GM18873 (cell line): Measurements from ENCODE around the gene RALGAPA2.

Source experiments
- ATAC-seq: cut with Tn5 transposase; IDR thresholded peaks from one replicate; pipeline ENCODE4 v1.9.1; 2021; ENCODE audit warnings: mild to moderate bottlenecking, moderate library complexity, moderate number of reproducible peaks; ENCODE audit not compliant: unreplicated experiment, low FRiP score

Gene RALGAPA2

GRCh38 chr20:20712474-20713243 lies at the start of gene RALGAPA2:
RALGAPA2 (minus strand) TSS chr20:20712644; CDS start chr20:20712480, 164 bp downstream.
- peak; percentile 96 for ATAC-seq

GRCh38 chr20:20761301-20761700 lies 48.9 kb upstream of the RALGAPA2 start:
- ATAC-seq = no peak

DNA sequence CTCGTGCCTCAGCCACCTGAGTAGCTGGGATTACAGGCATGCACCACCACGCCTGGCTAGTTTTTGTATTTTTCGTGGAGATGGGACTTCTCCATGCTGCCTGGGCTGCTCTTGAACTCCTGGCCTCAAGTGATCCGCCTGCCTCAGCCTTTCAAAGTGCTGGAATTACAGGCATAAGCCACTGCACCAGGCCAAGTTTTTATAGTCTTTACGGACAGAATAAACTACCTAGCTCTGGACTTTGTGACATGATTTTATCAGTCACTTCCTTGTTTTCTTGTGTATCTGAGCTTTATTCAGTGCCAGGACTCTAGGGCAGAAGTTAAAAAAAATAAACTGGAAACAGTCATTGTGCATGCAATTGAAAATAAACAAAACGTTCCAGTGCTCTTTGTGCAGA lies 46.7 kb upstream of the RALGAPA2 start:
- ATAC-seq = no peak

DNA sequence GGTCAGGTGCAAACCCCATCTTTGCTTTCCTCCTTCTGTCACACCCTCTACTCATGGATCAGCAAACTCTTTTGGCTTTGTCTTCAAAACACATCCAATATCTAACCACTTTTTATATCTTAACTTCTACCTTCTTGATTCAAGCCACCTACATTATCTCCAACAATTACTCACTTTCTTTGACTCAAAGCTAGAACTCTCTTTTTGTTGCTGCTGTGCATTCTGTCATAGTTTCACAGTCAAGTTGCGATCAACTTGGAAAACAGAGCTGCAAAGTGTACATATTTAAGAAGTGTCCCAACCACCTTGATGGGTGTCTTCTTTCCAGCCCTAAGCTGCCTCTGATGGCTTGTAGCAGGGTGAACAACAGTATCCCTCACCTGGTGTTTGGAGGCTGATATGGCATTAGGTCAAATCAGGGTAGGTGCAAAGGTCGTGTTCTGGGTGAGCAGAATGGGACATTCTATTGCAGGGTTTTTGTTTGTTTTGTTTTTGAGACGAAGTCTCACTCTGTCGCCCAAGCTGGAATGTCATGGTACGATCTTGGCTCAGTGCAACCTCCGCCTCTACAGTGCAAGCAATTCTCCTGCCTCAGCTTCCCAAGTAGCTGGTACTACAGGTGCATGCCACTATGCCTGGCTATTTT lies 43.4 kb upstream of the RALGAPA2 start:
- no peak for ATAC-seq

DNA sequence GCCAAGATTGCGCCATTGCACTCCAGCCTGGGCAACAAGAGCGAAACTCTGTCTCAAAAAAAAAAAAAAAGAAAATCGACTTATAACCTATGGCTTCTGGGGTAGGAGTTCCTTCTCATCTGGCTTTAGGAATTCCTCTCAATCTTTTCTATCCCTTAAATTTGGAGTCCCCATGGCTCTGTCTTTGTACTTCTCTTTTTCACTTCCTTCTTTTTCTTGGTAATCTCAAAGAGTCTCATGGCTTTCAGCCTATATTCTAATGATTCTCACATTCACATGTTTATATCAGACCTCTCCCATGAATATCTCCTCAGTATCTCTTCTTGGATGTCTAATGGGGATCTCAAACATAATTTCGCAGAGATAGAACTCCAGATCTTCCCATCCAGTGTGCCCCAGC lies 42.8 kb upstream of the RALGAPA2 start:
- no peak for ATAC-seq

GRCh38 chr20:20754714-20755113 lies 42.3 kb upstream of the RALGAPA2 start:
- ATAC-seq = no peak

GRCh38 chr20:20752712-20753111 lies 40.3 kb upstream of the RALGAPA2 start:
- no peak for ATAC-seq

DNA sequence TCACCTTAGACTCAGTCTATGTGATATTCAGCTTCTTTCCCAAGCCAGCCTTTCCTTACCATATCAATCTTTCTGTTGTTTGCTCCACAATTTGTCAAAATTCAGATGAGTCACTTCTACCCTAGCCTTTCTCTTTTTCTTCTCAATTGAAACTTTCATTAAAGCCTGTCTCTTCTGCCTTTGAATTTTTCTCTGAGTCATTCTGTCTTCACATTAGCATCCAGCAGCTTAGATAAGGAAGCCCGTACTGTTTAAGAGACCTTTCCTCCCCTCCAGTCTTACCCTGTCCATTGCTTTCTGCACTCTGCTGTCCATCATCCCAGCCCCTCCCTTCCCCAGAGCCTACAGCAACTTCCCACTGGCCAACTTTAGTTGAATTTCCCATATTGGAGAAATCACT lies 34.9 kb upstream of the RALGAPA2 start:
- ATAC-seq = no peak

- ATAC-seq = no peak
Observed at GRCh38 chr20:20744170-20744725, 31.8 kb upstream of the RALGAPA2 start.

GRCh38 chr20:20743511-20744169 lies 31.2 kb upstream of the RALGAPA2 start:
- no peak for ATAC-seq

GRCh38 chr20:20741087-20742045 lies 28.9 kb upstream of the RALGAPA2 start:
- no peak for ATAC-seq

- ATAC-seq = no peak
Observed at GRCh38 chr20:20740541-20740940, 28.1 kb upstream of the RALGAPA2 start.

DNA sequence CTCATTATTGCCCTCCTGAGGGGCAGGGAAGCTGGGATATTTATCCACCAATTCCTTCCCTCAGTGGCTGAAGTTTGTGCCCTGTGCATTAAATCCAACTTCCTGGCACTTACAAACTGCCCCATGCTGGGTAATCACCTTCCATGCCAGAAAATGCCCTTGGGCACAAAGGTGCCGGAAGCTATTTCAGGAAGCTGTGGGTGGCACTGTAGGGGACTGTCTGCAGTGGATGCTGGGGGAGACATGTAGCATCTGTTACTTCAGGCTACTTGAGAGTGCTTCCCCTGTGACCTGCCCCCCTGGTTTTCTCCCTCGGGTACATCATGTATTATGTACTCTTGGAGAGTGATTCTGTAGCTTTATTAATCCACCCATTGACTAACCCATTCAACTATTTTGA lies 24.7 kb upstream of the RALGAPA2 start:
- ATAC-seq = no peak

DNA sequence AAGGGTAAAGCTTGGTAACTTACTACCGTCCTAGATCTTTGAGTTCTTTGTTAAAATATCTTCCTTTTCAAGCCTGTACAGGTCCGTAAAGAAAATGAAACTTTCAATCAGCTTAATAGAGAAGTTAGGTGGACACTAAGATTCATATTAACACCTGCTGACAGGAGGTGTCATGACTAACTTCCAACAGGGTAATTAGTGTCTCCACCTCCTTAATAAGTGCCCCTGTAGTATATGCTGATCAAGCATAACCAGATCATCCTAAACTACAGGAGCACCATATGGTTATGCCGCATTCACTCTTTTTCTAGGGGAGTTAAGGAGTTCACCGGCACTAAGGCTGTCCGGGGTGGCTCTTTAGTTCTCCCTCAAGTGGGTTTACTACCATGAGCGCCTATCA lies 23.9 kb upstream of the RALGAPA2 start:
- ATAC-seq = no peak

GRCh38 chr20:20734475-20734948 lies 22.1 kb upstream of the RALGAPA2 start:
- ATAC-seq = peak; percentile 49

DNA sequence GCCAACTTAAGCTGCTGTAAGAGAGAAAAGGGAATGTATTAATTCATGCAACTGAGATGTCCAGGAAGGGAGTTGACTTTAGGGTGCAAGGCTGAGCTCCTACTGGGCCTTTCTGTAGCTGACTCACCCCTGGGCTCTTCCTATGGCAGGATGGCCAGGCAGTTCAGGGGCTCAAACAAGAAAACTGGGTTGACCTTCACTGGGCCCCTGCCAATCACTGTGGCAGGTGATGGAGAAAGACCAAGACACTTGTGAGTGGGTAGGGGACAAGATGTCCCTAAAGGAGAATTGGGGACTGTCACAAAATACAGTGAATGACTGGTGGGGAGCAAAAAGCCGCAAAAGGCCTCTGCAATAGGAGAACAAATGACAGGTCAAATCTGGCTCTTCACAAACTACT lies 21.5 kb upstream of the RALGAPA2 start:
- ATAC-seq = no peak

DNA sequence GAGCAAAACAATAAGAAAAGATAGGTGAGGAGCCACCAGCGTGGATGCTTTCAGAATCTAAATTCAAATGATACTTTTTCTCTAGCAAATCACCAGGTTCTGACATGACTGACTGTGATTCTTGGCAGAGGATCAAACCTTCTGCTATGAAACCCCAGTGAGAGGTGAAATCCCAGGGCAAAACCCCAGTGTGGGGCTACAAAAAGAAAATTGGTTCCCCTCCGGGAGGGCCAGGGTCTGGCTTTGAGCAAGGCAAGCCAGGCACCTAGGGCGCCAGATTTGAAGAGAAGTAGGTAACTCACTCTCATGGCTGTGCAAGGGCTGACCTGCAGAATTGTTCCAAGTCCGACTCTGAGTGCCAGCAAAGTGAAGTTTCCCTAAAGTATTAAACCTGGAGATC lies 20.2 kb upstream of the RALGAPA2 start:
- no peak for ATAC-seq

DNA sequence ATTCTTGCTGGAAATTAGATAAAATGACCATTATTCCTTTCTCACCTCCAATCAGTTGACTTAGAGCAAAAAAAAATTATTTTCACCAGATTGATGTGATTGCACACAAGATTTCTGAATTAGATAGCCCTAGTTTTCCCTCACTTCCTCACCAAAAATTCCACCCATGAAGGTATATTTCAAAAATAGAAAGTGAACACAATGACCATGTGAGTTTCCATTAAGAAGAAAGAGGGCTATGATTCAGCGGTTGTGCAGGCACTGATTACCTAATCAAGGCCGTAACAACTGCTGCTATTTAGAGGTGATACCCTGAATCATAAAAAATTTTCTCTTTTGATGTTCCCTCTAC lies 19.5 kb upstream of the RALGAPA2 start:
- ATAC-seq = no peak

DNA sequence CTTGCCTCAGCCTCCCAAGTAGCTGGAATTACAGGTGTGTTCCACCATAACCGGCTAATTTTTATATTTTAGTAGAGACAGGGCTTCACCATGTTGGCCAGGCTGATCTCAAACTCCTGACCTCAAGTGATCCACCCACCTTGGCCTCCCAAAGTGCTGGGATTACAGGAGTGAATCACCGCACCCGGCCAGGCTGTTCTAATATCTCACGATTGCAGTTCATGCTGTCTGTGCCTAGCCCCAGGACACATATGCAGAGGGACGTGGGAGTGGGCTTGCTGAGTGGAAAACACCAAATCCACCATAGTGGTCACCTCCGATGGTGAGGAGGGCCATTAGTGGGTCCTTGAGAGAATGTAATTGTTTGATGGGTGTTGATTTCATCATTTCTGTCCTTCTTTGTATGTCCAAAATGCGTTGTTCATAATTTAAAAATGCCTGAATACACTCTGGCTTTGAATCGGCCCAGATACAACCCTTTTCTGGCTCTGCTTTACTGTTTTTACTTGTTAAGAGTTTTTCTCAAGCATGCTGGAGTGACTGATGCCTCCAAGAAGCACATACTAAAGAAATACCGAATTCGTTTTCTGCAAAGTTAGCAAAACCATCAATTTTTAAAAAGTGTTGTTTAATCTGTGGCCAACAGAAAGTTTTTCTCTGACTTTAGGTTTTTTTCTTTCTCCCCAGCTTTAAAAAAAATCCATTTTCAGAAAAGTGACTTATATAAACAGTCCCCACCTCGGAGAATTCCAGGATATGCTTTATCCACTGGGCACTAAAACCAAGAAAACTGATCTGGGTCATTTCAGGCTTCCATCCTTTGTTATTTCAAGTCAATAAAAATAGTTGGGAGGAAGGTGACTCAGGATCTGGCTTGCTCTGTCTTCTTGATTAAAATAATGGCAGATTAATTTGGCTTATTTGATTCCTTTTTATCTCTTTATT lies 18.8 kb upstream of the RALGAPA2 start:
- ATAC-seq = no peak
